GM21526 (cell line): ENCODE measurements around the gene OSBPL5.

Experiments used
- ATAC-seq: cut with Tn5 transposase; IDR thresholded peaks from one replicate; pipeline ENCODE4 v1.9.1; 2021; ENCODE audit warnings: moderate library complexity; ENCODE audit not compliant: unreplicated experiment, low FRiP score

Gene OSBPL5

DNA sequence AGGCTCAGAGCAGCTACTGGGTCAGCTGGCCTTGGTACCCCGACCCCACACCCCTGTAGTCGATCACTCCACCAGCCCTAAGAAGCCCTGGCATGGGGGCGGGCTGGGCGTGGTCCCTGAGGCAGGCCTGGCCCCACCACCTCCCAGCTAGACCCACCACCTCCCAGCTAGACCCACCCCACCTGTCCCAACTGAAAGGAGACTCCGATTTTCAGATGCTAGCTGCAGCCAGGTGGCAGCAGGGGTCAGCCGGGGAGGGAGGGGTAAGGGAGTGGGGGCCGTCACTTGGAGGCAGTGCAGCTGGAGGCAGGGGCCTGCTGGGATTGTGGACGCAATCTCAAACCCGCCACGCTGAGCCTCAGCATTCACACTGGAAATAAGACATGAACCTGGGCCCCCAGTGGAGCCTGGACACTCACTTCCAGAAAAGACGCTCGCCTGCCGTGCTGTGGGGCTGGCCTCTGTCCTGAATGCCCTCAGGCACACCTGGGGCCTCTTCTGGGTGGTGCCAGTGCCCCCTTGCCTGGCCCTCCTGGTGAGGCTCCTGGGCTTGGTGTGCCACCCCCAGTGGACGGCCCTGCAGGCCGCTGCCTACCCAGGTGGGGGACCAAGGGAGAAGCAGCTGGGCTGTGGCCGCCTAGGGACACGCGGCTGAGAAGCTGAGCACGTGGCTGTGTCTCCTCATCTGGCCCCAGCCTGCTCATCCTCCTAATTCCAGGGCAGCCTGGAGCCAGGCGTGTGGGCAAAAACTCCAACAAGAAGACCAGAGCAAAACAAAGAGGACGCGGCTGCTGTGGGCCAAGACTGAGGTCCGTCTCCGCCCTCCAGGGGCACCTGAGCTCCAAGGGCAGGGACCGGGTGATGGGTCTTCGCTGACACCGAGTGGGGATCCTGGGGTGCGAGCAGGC lies 26.7 kb downstream of the OSBPL5 start:
- no peak for ATAC-seq

DNA sequence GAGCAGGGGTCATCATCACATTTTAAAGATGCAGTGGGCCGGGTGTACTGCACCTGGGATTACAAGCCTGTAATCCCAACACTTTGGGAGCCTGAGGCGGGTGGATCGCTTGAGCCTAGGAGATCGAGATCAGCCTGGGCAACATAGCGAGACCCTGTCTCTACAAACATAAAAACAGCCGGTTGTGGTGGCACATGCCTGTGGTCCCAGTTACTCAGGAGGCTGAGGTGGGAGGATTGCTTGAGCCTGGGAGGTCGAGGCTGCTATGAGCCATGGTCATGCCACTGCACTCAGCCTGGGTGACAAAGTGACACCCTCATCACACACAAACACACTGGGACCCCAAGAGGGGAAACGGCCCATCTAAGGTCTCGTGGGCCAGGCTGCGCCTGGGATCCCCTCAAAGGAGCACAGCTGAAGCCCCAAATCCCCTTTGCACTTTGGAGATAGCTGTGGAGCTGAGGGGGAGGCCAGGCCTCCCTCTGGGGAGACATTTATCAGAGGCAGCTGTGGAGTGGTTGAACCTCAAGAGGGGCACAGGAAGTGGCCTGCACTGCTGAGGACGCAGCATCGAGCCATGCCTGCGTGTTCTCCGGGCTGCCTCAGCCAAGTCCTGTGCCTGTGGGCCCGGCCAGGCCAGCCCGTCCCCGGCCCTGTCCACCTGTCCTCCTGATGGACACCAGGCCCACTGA lies 27.5 kb downstream of the OSBPL5 start:
- no peak for ATAC-seq

DNA sequence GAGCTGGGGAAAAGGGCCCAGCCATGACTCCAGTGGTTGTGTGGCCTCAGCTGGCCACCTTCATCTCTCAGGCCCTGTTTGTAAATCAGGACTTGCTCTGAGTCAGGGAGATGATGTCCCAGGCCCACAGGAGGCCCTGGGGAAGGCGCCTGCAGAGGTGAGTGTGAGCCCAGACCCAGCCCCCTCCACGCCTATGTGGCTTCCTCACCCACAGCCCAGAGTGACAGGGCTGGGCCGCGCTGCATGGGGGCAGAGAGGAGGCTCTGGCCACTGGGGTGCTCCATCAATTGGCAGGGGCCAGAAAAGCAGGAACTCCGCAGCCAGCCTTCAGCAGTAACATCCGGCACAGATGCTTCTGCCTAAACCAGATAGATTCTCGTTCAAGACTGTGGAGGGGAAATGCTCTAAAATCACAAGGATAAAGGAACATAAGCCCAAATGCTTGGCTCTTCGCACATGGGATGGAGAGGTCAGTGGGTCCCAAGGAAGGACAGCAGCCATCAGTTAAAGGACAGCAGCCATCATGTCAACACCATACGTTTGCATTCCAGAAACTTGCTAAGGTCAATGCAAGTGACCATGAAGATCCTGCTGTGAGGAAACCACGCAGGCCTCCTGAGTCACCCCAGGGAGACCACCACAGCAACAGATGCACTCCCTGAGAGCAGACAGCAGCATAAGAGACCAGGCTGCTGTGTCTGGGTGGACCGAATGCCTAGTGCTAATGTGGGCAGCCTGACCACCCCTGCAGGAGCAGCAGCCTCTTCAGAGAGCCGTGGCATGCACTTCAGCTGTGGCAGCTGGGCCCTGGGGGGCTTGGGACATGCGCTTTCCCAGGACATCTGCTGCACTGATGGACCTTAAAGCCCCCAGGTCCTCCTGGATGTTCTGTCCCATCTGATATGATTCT lies 28.3 kb downstream of the OSBPL5 start:
- no peak for ATAC-seq

DNA sequence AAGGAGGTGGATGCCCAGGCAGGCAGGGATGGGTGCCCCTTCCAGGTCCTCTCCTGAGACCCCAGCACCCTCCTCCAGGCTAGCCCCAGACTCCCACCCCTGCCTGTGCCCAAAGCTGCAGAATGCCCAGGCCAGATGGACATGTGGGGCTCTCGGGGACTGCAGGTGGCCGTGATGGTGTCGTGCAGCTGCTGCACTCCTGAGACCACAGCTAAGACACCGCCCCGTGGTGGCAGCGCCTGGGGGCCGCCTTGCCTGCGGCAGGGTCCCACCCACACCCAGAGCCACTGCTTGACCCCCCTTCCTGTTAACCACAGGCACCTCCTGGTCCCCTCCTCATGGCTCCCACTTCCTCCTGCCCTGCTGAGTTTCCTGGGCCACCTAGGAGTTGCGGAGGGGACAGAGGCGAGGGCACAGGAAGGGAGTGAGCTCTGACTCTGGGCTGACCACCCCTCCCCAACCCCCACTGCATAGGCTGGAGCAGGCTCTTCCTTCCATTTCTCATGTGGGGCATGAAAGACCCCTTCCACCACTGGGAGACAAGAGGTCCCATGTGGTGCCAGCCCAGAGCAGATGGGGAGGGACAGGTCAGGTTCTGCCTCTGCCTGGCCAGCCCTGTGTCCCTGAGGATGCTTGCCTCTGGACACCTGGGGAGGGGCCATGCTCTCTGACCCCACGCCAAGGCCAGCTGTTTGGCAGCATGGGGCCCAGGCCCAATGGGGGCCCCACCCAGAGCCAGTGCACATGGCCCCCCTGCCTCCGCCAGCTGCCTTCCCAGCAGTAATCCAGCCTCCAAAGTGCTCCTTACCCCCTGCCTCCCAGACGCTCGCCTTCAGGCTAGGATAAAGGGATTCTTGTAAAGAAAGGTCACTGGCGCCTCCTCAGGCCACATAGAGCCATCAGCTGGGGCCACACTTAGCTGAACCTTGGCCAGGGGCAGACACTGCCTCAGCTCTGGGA lies 29.3 kb downstream of the OSBPL5 start:
- ATAC-seq: no peak

DNA sequence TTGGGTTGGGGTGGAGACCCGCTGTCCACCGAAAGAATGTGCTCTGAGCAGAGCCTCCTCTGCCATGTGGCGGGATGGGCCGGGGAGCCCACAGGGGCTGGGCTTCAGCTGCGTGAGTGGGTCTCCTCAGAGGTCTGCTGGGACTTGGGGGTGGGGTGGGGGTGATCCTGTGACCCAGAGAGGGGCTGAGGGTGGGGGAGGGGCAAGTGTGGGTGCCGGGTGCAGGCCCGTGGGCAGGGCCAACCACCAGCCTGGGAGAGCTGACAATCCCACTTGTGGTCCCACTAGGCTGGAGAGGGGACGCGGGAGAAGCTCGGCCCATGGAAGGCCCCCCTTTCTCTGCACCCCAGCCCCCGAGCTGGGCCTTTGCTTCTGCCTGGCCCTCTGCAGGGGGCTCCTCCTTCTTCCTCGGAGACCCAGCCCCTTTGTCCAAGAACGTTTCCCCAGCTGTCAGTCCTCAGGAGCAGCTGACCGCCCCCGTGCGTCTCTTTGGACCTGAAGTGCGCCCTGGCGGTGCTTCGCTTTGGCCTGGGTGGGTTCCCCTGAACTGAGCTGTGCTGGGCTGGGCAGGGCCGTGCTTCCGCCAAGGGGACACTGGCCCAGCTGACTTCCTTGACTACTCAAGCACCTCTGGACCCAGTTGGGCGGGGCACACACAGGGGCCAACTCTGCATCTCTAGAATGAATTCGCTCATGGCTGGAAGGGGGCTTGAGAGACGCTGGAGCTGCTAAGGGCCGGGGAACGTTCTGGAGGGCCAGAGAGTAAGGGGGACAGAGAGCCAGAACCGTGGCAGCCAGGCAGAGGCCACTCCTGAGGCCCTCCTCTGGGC lies 30.2 kb downstream of the OSBPL5 start:
- no peak for ATAC-seq

DNA sequence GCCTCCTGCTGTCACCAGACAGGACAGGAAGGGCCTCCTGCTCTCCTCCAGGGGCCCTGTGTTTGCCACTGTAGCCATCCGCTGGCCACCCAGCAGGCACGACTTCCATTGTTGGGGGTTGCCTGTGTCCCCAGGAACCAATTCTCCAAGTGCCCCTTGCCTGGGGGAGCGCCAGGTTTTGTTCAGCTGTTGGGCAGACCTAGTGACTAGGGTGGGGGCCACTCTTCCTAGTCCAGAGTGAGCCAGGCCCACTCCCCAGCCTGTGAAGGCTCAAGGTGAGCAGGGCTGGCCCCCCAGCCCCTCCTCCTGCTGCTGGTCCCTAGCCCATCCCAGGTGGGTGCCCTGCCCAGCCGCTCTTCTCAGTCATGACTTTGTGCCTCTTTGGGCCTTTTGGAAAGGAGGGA lies 30.9 kb downstream of the OSBPL5 start:
- ATAC-seq: no peak

DNA sequence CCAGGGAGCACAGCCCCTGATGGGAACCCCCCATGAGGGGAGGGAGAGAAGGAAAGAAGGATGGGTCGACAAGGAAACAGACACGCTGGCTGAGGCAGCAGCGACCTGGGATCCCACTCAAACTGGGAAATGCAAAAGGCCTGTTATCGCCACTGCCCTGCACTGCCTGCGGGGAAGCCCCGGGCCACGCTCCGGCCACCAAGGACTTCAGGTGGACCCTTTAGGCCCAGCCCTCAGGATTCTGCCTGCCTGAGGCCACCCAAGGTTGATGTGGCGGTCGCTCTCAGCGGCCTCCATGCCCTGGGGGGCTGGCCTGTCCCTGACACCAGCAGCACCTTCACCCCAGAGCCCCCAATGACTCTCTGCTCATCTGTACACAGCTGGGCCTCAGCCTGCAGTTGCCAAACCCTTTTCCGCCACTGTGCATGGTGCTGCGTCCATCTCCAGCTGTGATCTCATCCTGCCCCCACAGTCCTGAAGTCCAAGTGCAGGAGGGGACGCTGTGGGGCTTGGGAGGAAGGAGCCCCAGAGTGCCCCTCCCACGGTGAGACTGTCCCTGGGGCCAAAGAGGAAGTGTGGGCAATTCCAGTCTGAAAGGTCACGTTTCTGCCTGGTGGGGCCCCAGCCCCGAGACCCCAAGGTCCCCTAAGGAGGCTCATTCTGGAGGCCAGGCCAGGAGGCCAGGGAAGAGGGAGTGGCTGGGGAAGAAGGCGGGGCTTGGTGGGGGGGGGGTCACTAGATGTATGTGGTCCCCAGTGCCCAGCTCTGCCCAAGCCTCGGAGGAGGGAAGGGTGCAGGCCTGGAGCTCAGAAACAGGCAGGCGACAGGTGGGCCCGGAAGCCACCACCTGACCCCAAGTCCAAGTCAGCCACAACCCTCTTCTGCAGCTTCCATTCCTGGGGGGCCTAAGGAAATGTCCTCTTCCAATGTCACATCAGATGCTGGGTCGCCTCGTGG lies 31.6 kb downstream of the OSBPL5 start:
- no peak for ATAC-seq

DNA sequence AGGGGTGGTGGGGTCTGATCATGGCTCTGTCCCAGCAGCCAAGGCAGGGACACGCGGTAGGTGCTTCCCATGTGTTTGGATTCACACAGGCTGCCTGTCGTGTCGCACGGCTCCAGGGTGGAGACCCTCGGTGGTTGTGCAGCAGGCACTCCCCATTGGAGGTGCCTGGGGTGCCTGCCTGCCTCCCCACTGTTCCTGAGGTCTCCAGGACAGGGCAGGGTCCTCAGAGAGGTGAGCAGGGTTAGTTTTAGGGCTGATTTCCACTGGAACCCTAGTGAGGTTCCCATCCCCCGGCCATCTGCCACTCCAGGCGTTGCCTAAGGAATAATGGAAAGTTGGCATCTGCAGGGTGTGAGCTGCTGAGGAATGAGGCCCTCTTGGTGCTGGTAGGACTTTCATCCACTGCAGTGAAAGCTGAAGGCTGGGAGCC lies 32.3 kb downstream of the OSBPL5 start:
- no peak for ATAC-seq

DNA sequence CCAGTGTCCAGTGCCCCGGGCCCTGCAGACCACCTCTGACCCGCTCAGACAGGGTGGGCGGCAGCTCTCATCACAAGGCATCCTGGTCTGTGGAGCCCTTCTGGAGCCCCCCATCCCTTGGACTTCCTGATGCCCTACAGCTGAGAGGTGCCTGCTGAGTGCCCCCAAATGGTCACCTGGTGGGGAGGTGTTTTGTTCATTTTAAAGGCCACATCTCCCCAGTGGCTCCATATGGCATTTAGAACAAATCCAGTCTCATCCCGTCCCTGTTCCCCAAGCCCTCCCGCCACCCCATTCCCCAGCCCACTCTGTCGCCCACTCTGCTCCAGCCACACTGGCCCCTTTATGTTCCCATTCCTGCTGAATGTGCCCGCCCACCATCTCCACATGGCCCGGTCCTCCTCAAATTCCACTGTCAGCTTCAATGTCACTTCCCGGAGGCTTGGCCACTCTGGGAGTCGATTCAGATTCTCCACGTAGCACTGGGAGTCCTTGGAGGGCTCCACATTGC lies 32.8 kb downstream of the OSBPL5 start:
- ATAC-seq: no peak

DNA sequence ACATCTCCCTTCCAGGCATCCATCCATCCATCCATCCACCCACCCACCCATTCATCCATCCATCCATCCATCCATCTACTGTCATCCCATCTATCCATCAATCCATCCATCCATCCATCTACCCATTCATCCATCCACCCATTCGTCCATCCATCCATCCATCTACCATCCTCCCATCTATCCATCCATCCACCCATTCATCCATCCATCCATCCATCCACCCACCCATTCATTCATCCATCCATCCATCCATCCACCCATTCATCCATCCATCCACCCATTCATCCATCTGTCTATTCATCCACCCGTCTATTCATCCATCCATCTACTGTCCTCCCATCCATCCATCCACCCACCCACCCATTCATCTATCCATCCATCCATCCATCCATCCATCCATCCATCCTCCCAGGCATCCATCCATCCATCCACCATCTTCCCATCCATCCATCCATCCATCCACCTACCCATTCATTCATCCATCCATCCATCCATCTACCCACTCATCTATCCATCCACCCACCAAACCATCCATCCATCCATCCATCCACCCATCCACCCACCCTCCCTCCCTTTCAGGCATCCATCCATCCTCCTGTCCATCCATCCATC lies 33.7 kb downstream of the OSBPL5 start:
- no peak for ATAC-seq

DNA sequence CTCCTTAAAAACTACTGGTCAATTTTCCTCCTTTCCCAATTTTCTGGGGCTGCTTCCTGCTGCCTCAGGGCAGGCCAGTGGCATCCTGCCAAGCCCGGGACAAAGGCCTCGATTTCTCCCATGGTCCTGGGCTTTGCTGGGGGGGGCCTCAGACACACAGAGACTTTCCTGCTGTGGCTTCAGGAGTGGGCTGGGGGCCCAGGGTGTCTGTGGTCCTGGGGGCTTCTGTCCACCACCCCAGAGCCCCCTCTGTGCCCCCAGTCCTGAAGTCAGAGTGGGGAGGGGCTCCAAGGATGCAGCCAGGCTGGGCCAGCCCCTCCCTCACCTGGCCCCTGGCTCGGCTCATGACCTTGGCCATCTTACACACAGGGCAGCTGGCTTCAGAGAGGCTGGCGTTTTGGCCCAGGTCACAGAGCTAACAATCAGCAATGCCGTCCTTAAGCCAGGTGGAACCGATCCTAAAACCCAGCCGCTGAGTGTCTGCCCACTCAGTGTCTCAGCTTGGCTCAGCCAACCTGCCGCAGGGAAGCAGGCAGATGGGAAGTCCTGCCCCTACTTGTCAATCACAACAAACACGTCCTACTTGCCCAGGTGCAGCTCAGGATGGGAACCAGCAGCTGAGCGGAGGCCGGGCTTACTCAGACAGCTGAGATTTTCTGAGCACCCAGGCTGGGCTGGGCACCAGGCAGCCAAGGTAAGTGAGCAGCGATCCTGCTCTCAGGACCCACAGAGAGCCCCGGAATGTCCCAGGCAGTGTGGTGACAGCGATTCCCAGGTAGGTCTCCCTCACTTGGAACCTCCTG lies 34.6 kb downstream of the OSBPL5 start:
- ATAC-seq: no peak

DNA sequence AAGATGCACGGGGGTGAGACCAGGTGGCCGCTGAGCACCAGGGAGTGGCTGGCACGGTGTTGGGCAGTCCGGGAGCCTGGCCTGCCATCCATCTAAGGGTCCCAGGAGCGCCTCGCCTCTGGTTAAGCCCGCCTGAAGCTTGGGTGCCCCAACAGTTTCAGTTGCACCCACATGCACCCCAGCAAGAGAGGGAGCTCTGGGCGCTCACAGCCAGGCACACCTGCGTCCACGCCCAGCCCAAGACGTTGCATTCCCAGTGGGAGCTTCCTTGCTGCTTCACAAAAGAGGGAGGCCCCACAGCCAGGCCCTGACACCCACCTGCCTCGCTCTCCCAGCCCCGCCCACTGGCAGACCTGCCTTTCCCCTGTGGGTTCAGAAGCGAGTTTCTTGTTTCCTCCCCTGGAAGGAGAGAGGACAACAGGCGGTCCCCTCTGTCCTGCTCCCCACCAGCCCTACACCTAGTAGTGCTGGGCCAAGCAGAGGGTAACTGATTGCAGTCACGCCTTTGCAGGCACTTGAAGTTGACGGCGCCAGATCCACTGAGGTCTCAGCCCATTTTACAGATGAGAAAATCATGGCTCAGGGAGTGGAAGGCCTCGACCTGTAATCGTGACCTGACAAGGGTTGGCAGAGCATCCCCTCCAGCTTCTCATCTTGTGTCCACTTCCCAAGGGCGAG lies 35.4 kb downstream of the OSBPL5 start:
- ATAC-seq: no peak

DNA sequence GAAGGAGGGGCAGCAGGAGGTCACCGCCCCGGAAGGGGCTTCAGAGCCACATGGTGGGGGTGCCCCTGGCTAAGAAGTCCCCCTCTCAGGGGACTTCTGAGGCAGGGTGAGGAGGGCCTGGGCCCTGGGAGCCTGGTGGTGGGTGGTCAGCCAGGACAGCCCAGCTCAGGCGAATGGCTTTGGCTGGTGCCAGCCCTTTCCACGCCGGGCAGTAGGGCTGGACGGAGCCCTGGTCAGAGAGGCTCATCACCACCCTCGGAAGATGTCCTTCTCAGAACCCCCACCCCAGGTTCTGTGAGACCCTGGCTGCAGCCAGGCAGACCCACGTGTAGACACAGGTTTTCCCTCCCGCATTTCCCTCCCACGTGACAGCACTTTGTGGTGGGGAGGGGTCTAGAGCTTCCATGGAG lies 35.9 kb downstream of the OSBPL5 start:
- ATAC-seq: no peak

DNA sequence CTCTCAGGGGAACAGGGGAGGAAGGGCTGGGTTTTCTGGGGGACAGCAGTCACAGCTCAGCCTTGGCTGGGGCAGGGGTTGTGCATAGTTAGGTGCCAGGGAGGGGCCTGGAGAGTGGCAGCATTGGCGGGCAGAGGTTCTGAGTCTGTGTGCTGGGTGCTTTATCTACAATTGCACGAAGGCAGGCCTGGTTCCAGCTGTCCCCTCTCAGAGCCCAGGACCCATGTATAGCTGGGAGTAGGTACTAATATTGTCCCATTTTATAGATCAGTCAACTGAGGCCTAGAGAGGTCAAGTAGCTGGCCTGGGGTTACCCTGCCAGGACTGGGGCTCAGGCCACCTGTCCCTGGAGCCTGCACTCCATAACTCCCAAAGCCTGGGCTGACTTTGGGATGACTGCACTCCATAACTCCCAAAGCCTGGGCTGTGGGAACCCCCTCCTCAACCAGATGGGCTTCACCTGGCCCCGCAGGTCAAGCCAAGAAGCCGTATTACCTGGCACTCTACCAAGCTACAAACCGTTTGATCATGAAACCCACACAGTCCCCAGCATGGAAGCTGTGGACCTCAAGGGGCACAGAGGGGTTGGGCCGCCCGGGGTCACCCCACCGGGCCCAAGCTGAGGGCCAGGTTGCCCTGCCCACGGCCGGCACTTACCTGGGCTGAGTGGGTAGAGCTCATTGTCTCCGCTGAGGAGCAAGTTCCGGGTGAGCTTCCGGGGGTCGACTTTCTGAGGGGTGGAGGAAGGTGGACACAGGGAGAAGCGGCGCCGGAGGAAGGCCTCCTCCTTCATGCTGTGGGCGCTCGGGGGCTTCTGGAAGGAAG lies 36.5 kb downstream of the OSBPL5 start:
- no peak for ATAC-seq
